HEK293 (cell line): Measurements from ENCODE around the gene F2R.

Source experiments
- HOXC10 ChIP-seq: sonication (generic); formaldehyde crosslinking; IDR thresholded peaks from 2 replicates; pipeline ENCODE4 v1.8.1; 2023; ENCODE audit warnings: mild to moderate bottlenecking, missing genetic modification reagents
- TCF7L2 ChIP-seq: IDR thresholded peaks from 2 replicates; pipeline ENCODE4 v1.6.1; 2011; ENCODE audit warnings: low read depth, mild to moderate bottlenecking, inconsistent platforms, low read length, moderate library complexity, borderline replicate concordance
- ZBTB7A ChIP-seq: fragments of 450-650 bp; formaldehyde crosslinking; IDR thresholded peaks from 2 replicates; pipeline ENCODE4 v1.5.1; 2016; ENCODE audit warnings: low read depth, missing biosample characterization, missing genetic modification characterization
- ZEB2 ChIP-seq: fragments of 450-650 bp; formaldehyde crosslinking; IDR thresholded peaks from 2 replicates; pipeline ENCODE4 v1.5.1; 2016; ENCODE audit warnings: missing biosample characterization, missing genetic modification characterization
- ZNF10 ChIP-seq: fragments of 450-650 bp; formaldehyde crosslinking; IDR thresholded peaks from 2 replicates; pipeline ENCODE4 v1.5.1; 2017; ENCODE audit warnings: missing biosample characterization, missing genetic modification characterization
- ZNF133 ChIP-seq: fragments of 450-650 bp; formaldehyde crosslinking; IDR thresholded peaks from 2 replicates; pipeline ENCODE4 v1.5.1; 2016; ENCODE audit warnings: missing biosample characterization, missing genetic modification characterization
- ZNF157 ChIP-seq: fragments of 450-650 bp; formaldehyde crosslinking; IDR thresholded peaks from 2 replicates; pipeline ENCODE4 v1.5.1; 2016; ENCODE audit warnings: missing biosample characterization, missing genetic modification characterization
- ZNF239 ChIP-seq: fragments of 450-650 bp; formaldehyde crosslinking; IDR thresholded peaks from 2 replicates; pipeline ENCODE4 v1.5.1; 2016; ENCODE audit warnings: missing biosample characterization, missing genetic modification characterization
- ZNF24 ChIP-seq: fragments of 450-650 bp; formaldehyde crosslinking; IDR thresholded peaks from 2 replicates; pipeline ENCODE4 v1.5.1; 2016; ENCODE audit warnings: missing biosample characterization, missing genetic modification characterization
- ZNF530 ChIP-seq: fragments of 450-650 bp; formaldehyde crosslinking; IDR thresholded peaks from 2 replicates; pipeline ENCODE4 v1.5.1; 2016; ENCODE audit warnings: low read depth, missing biosample characterization, missing genetic modification characterization
- ZNF660 ChIP-seq: fragments of 450-650 bp; IDR thresholded peaks from 2 replicates; pipeline ENCODE4 v1.5.1; 2018; ENCODE audit warnings: missing biosample characterization, mild to moderate bottlenecking, missing genetic modification characterization
- TF ChIP-seq, protein P1 (sequence below): fragments of 450-650 bp; formaldehyde crosslinking; IDR thresholded peaks from 2 replicates; pipeline ENCODE4 v1.5.1; 2016; ENCODE audit warnings: missing biosample characterization, missing genetic modification characterization
- TF ChIP-seq, protein P2 (sequence below): fragments of 450-650 bp; formaldehyde crosslinking; IDR thresholded peaks from 2 replicates; pipeline ENCODE4 v1.5.1; 2016; ENCODE audit warnings: missing biosample characterization, missing genetic modification characterization

DNA sequence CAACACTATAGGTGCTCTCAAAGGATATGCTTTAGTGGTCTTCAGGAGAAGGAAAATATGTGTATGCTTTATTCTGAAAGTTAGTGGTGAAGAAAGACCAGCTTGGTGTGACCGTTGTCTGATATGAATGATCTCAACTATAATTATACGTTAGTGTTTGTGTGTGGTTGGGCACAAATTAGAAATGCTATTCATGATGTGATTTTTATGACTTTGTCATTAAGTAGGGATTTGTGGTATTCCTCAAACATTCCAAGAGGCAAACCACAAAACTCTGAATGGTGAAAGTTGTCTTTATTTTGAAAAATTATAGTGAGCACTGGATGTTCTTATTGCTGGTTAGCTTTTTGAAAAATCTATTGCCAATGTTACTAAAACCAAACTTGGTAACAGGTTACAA lies 6.2 kb upstream of the F2R start:
- peak; percentile 86 for TF ChIP-seq ZEB2 (tag by site-specific recombination)
- TF ChIP-seq, protein P1, sequence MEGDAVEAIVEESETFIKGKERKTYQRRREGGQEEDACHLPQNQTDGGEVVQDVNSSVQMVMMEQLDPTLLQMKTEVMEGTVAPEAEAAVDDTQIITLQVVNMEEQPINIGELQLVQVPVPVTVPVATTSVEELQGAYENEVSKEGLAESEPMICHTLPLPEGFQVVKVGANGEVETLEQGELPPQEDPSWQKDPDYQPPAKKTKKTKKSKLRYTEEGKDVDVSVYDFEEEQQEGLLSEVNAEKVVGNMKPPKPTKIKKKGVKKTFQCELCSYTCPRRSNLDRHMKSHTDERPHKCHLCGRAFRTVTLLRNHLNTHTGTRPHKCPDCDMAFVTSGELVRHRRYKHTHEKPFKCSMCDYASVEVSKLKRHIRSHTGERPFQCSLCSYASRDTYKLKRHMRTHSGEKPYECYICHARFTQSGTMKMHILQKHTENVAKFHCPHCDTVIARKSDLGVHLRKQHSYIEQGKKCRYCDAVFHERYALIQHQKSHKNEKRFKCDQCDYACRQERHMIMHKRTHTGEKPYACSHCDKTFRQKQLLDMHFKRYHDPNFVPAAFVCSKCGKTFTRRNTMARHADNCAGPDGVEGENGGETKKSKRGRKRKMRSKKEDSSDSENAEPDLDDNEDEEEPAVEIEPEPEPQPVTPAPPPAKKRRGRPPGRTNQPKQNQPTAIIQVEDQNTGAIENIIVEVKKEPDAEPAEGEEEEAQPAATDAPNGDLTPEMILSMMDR = no peak
- no peak for TF ChIP-seq ZNF24 (tag by site-specific recombination)
- TF ChIP-seq ZNF660 (tag by site-specific recombination) = no peak
- TF ChIP-seq ZNF239 (tag by site-specific recombination) = no peak
- TF ChIP-seq ZNF530 (tag by site-specific recombination) = no peak
- TF ChIP-seq ZNF133 (tag by site-specific recombination) = no peak
- no peak for TF ChIP-seq ZNF10 (tag by site-specific recombination)
- TF ChIP-seq HOXC10 (CRISPR knock-in tag) = no peak
- no peak for TF ChIP-seq TCF7L2
- no peak for TF ChIP-seq ZBTB7A (tag by site-specific recombination)
- no peak for TF ChIP-seq ZNF157
- TF ChIP-seq, protein P2, sequence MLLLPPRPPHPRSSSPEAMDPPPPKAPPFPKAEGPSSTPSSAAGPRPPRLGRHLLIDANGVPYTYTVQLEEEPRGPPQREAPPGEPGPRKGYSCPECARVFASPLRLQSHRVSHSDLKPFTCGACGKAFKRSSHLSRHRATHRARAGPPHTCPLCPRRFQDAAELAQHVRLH = no peak
